Left lobe of liver (tissue), 2 donors: Measurements from ENCODE around the gene ZNF837. TPM values are rescaled to one million over a fixed set of nuclear protein-coding genes. Genes with fewer than 3 reads are reported as not detected.

ENCODE experiments used
- ATAC-seq: fragments of 200-7000 bp; cut with Tn5 transposase; one replicate; pipeline ENCODE4 v1.9.1; 2020; ENCODE audit warnings: mild to moderate bottlenecking, moderate library complexity
- DNase-seq: peaks from one replicate; pipeline ENCODE4 v3.0.0-alpha.2; 2020; ENCODE audit warnings: low spot score
- total RNA-seq: library from RNA; stranded (reverse); gene quantifications from one replicate; pipeline ENCODE4 v1.2.1, GENCODE V29; 2021
- donor health status: DM: no; HTN: no; CAD: no; lungs with moderate emphysema.
- donor health status: DM: no; HTN: yes; CAD: no.

The ZNF837 gene
- total RNA-seq, 1 donor from 2014 or later = 2.9 TPM

DNA sequence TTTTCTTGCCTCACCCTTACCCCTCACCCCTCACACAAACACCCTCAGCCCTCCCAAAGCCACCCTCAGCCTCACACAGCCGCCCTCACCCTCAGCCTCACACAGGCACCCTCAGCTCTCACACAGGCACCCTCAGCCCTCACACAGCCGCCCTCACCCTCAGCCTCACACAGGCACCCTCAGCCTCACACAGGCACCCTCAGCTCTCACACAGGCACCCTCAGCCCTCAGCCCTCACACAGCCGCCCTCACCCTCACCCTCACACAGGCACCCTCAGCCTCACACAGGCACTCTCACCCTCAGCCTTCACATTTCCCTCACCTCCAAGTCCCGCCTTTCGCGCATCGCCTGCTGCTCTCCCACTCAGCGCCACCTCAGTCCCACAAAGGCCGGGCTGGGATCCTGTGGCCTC, 54.3 kb downstream of the ZNF837 start:
- peak; percentile 10 for ATAC-seq
- no peak for DNase-seq

- DNase-seq (no peak), ATAC-seq (no peak)
Observed at GRCh38 chr19:58325311-58326022, 55.4 kb downstream of the ZNF837 start.

DNA sequence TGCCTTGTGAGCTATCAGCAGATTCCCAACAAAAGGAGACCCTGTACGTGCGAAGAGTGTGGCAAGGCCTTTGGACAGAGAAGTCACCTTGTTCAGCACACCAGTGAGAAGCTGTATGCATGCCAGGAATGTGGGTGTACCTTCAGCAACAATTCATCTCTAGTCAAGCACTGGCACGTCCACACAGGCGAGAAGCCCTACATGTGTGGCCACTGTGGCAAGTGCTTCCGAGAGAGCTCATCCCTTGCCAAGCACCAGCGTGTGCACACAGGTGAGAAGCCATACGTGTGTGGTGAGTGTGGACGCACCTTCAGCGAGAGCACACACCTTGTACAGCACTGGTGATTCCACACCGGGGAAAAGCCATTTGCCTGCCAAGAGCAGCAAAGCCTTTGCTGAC, 61.6 kb downstream of the ZNF837 start:
- DNase-seq (no peak), ATAC-seq (no peak)

GRCh38 chr19:58318297-58318696, 62.5 kb downstream of the ZNF837 start:
- no peak for DNase-seq
- ATAC-seq = no peak

Other genes with a start within 250 kb of the ZNF837 start
- gene ZNF329, start 230.2 kb downstream of the ZNF837 start, total RNA-seq = 5.7 TPM
- gene ZNF274, start 198.0 kb downstream of the ZNF837 start, total RNA-seq = 13.7 TPM
- gene ZNF544, start 152.1 kb downstream of the ZNF837 start, total RNA-seq = 10.0 TPM
- gene ZNF8, start 102.1 kb downstream of the ZNF837 start, total RNA-seq = 1.8 TPM
- 14.3 TPM for gene ERVK3-1, start 75.7 kb downstream of the ZNF837 start, total RNA-seq
- 2.4 TPM for gene ZSCAN22, start 54.0 kb downstream of the ZNF837 start, total RNA-seq
- gene A1BG, start 27.5 kb downstream of the ZNF837 start, total RNA-seq = 1,433 TPM
- 2.4 TPM for gene ZNF497, start 18.3 kb downstream of the ZNF837 start, total RNA-seq
- 311 TPM for gene RPS5, start 6.2 kb upstream of the ZNF837 start, total RNA-seq
- gene RNF225, start 14.6 kb upstream of the ZNF837 start, total RNA-seq = not detected
- gene ZNF584, start 27.6 kb upstream of the ZNF837 start, total RNA-seq = 5.8 TPM
- 1.9 TPM for gene ZNF132, start 59.1 kb upstream of the ZNF837 start, total RNA-seq
- gene ZNF324B, start 70.6 kb upstream of the ZNF837 start, total RNA-seq = 4.6 TPM
- gene ZNF324, start 86.0 kb upstream of the ZNF837 start, total RNA-seq = 2.7 TPM
- gene ZNF446, start 95.3 kb upstream of the ZNF837 start, total RNA-seq = 2.4 TPM
- 736 TPM for gene SLC27A5, start 131.0 kb upstream of the ZNF837 start, total RNA-seq
- gene ZBTB45, start 138.8 kb upstream of the ZNF837 start, total RNA-seq = 5.0 TPM
- 84.0 TPM for gene TRIM28, start 163.0 kb upstream of the ZNF837 start, total RNA-seq
- 73.4 TPM for gene CHMP2A, start 174.1 kb upstream of the ZNF837 start, total RNA-seq
- 20.5 TPM for gene UBE2M, start 177.6 kb upstream of the ZNF837 start, total RNA-seq
- gene MZF1, start 192.3 kb upstream of the ZNF837 start, total RNA-seq = 15.2 TPM